Renal pelvis (tissue), 4 donors: ENCODE results near the gene CEMIP2. TPM values are rescaled to one million over a fixed set of nuclear protein-coding genes. Genes with fewer than 3 reads are reported as not detected.

ENCODE experiments used
- DNase-seq: peaks from one replicate; pipeline ENCODE4 v3.0.0-alpha.2; 2013
- polyA plus RNA-seq, 3 donors: library from polyadenylated mRNA; unstranded; fragments of 120-200 nt; gene quantifications; one replicate each; pipeline ENCODE4 v1.2.1, GENCODE V29; 2013; ENCODE audit not compliant: insufficient read length in 3 of 3

The CEMIP2 gene
- polyA plus RNA-seq, 3 donors, result 23.7 to 29.7 (median 27.6) TPM

- no peak for DNase-seq
These were observed 15.4 kb downstream of the CEMIP2 start for GRCh38 chr9:71752928-71753327.

- no peak for DNase-seq
These were observed 16.0 kb downstream of the CEMIP2 start for GRCh38 chr9:71752352-71752751.

GRCh38 chr9:71748280-71748743, 20.0 kb downstream of the CEMIP2 start:
- no peak for DNase-seq

GRCh38 chr9:71747576-71747975, 20.7 kb downstream of the CEMIP2 start:
- no peak for DNase-seq

- DNase-seq, result no peak
These were observed 21.6 kb downstream of the CEMIP2 start for GRCh38 chr9:71746758-71747125.

- DNase-seq, result no peak
These were observed 22.1 kb downstream of the CEMIP2 start for GRCh38 chr9:71746023-71746757.

- DNase-seq, result no peak
These were observed 23.4 kb downstream of the CEMIP2 start for GRCh38 chr9:71744754-71745521.

GRCh38 chr9:71743882-71744281, 24.4 kb downstream of the CEMIP2 start:
- no peak for DNase-seq

- no peak for DNase-seq
These were observed 25.1 kb downstream of the CEMIP2 start for GRCh38 chr9:71743217-71743705.

GRCh38 chr9:71742703-71743102, 25.6 kb downstream of the CEMIP2 start:
- no peak for DNase-seq

- DNase-seq, result no peak
These were observed 26.2 kb downstream of the CEMIP2 start for GRCh38 chr9:71741926-71742648.

- DNase-seq, result no peak
These were observed 28.1 kb downstream of the CEMIP2 start for GRCh38 chr9:71740199-71740598.

- no peak for DNase-seq
These were observed 30.9 kb downstream of the CEMIP2 start for GRCh38 chr9:71737455-71737854.

GRCh38 chr9:71736236-71736635, 32.1 kb downstream of the CEMIP2 start:
- DNase-seq, result no peak

GRCh38 chr9:71734950-71735349, 33.4 kb downstream of the CEMIP2 start:
- DNase-seq, result no peak

GRCh38 chr9:71733176-71733575, 35.1 kb downstream of the CEMIP2 start:
- no peak for DNase-seq

GRCh38 chr9:71729816-71730526, 38.3 kb downstream of the CEMIP2 start:
- no peak for DNase-seq

- DNase-seq, result no peak
These were observed 41.6 kb downstream of the CEMIP2 start for GRCh38 chr9:71726723-71727122.

- DNase-seq, result no peak
These were observed 42.5 kb downstream of the CEMIP2 start for GRCh38 chr9:71725590-71726338.

- no peak for DNase-seq
These were observed 46.5 kb downstream of the CEMIP2 start for GRCh38 chr9:71721855-71722254.

GRCh38 chr9:71719562-71719961, 48.8 kb downstream of the CEMIP2 start:
- DNase-seq, result no peak
